SK-N-SH (cell line): Measurements from ENCODE around the gene PPP2R5B. TPM values are rescaled to one million over a fixed set of nuclear protein-coding genes. Genes with fewer than 3 reads are reported as not detected.

Experiments used
- CTCF ChIA-PET: fragments of 300-600, 350-600 bp; formaldehyde crosslinking; extraction: SDS; loops from one replicate; lab custom pipeline; 2021; lab: Yijun Ruan, JAX
- POLR2A ChIA-PET: fragments of 350-600 bp; sonication (Branson Sonifier 250); formaldehyde crosslinking; extraction: SDS; loops from one replicate; lab custom pipeline; 2020; ENCODE audit warnings: antibody characterized with exemption, inconsistent platforms; lab: Yijun Ruan, JAX
- DNase-seq: peaks from one replicate; pipeline ENCODE4 v3.0.0; 2012
- H2AFZ ChIP-seq: fragments of 200-600 bp; sonication (generic); 2 replicates; pipeline ENCODE4 v1.8.1; 2016; ENCODE audit warnings: antibody characterized with exemption, mild to moderate bottlenecking, low read depth
- H3F3A ChIP-seq: fragments of 200-600 bp; sonication (generic); replicated peaks from 2 replicates; pipeline ENCODE3; 2016; ENCODE audit warnings: antibody characterized with exemption, mild to moderate bottlenecking; ENCODE audit not compliant: insufficient read depth
- H3K27ac ChIP-seq, 2 experiments: fragments of 200-500 bp in 1 of 2; fragments of 200-600 bp in 1 of 2; sonication (Bioruptor generic) in 1 of 2; sonication (generic), shearing (Covaris generic) in 1 of 2; 2 replicates each; pipeline versions ENCODE4 v1.5.1 to v1.6.1; 2014 to 2016; ENCODE audit warnings: low read depth in 2 of 2, inconsistent platforms in 1 of 2, low read length in 1 of 2, mild to moderate bottlenecking in 1 of 2, mixed read lengths in 1 of 2
- H3K27me3 ChIP-seq: fragments of 200-600 bp; sonication (generic), shearing (Covaris generic); 2 replicates; pipeline ENCODE4 v1.6.1; 2016; ENCODE audit warnings: mixed run types; ENCODE audit not compliant: insufficient read depth
- H3K36me3 ChIP-seq, 2 experiments: fragments of 200-500 bp in 1 of 2; fragments of 200-600 bp in 1 of 2; sonication (Bioruptor generic) in 1 of 2; sonication (generic) in 1 of 2; replicated peaks in 1 of 2; 2 replicates each; pipeline versions ENCODE3 to v1.5.1; 2014 to 2016; ENCODE audit warnings: low read length in 1 of 2, mild to moderate bottlenecking in 1 of 2; ENCODE audit not compliant: insufficient read depth in 2 of 2, control insufficient read depth in 1 of 2
- H3K4me1 ChIP-seq, 2 experiments: fragments of 200-500 bp in 1 of 2; fragments of 200-600 bp in 1 of 2; sonication (Bioruptor generic) in 1 of 2; sonication (generic), shearing (Covaris generic) in 1 of 2; 2 replicates each; pipeline versions ENCODE4 v1.5.1 to v1.6.1; 2014 to 2016; ENCODE audit warnings: low read depth in 1 of 2, low read length in 1 of 2, mixed run types in 1 of 2; ENCODE audit not compliant: insufficient read depth in 2 of 2, control insufficient read depth in 1 of 2
- H3K4me2 ChIP-seq: fragments of 200-600 bp; sonication (generic), shearing (Covaris generic); 2 replicates; pipeline ENCODE4 v1.6.1; 2017; ENCODE audit warnings: mixed run types
- H3K4me3 ChIP-seq, 2 experiments: fragments of 200-500 bp in 1 of 2; fragments of 200-600 bp in 1 of 2; sonication (Bioruptor generic) in 1 of 2; sonication (generic), shearing (Covaris generic) in 1 of 2; 2 replicates each; pipeline versions ENCODE4 v1.5.1 to v1.8.1; 2014 to 2016; ENCODE audit warnings: low read depth in 2 of 2, inconsistent platforms in 1 of 2, low read length in 1 of 2, mild to moderate bottlenecking in 1 of 2, mixed read lengths in 1 of 2, moderate library complexity in 1 of 2
- H3K79me2 ChIP-seq: fragments of 200-600 bp; sonication (generic); 2 replicates; pipeline ENCODE4 v1.8.1; 2017; ENCODE audit warnings: mild to moderate bottlenecking; ENCODE audit not compliant: insufficient read depth
- H3K9ac ChIP-seq: fragments of 200-600 bp; sonication (generic); 2 replicates; pipeline ENCODE4 v1.6.1; 2017; ENCODE audit warnings: mixed run types
- H3K9me2 ChIP-seq: fragments of 200-600 bp; sonication (generic); 2 replicates; pipeline ENCODE4 v1.6.1; 2017; ENCODE audit warnings: mixed run types
- H3K9me3 ChIP-seq: fragments of 200-600 bp; sonication (generic); 2 replicates; pipeline ENCODE4 v1.6.1; 2017; ENCODE audit warnings: mixed run types, mild to moderate bottlenecking, moderate library complexity
- H4K20me1 ChIP-seq: fragments of 200-600 bp; sonication (generic); 2 replicates; pipeline ENCODE4 v1.6.1; 2017; ENCODE audit warnings: mild to moderate bottlenecking, mixed run types; ENCODE audit not compliant: insufficient read depth
- EP300 ChIP-seq, 2 experiments: IDR thresholded peaks; 2 replicates each; pipeline versions ENCODE4 v1.4.0 to v1.6.1; 2012; ENCODE audit warnings: borderline replicate concordance in 1 of 2, low read depth in 1 of 2, low read length in 1 of 2
- EZH2phosphoT487 ChIP-seq: fragments of 200-600 bp; sonication (generic); IDR thresholded peaks from 2 replicates; pipeline ENCODE4 v1.6.1; 2017; ENCODE audit warnings: low read depth, mixed run types, mild to moderate bottlenecking, antibody characterized with exemption, moderate library complexity, borderline replicate concordance
- FOSL2 ChIP-seq: IDR thresholded peaks from 2 replicates; pipeline ENCODE4 v1.4.0; 2012; ENCODE audit warnings: low read depth, mild to moderate bottlenecking, moderate library complexity, borderline replicate concordance
- MXI1 ChIP-seq: IDR thresholded peaks from 2 replicates; pipeline ENCODE4 v1.6.1; 2012; ENCODE audit warnings: mild to moderate bottlenecking, low read depth, low read length, improper control_type of control experiment
- NRF1 ChIP-seq: IDR thresholded peaks from 2 replicates; pipeline ENCODE4 v1.6.1; 2012; ENCODE audit warnings: low read depth, mild to moderate bottlenecking, low read length
- WGBS: methylation state at CpG from one replicate; pipeline ENCODE4 v1.1.6; 2017; ENCODE audit warnings: low lambda C conversion rate; 5-methylcytosine and 5-hydroxymethylcytosine counted together
- polyA plus RNA-seq, 3 experiments: library from polyadenylated mRNA; depleted of rRNA; stranded (reverse); fragments of >200 nt; gene quantifications; 2 replicates each; pipeline ENCODE4 v1.2.3, GENCODE V29; 2012
- TF ChIP-seq, protein P1 (sequence below): fragments of 150-350 bp; IDR thresholded peaks from 2 replicates; pipeline ENCODE4 v1.6.1; 2016; ENCODE audit warnings: mild to moderate bottlenecking, low read depth, low read length
- TF ChIP-seq, protein P2 (sequence below): IDR thresholded peaks from 2 replicates; pipeline ENCODE4 v1.4.0; 2012; ENCODE audit warnings: low read depth, borderline replicate concordance
- TF ChIP-seq, protein P3 (sequence below): IDR thresholded peaks from 2 replicates; pipeline ENCODE4; 2012
- TF ChIP-seq, protein P4 (sequence below): IDR thresholded peaks from 2 replicates; pipeline ENCODE4 v1.4.0; 2012; ENCODE audit warnings: low read depth

The PPP2R5B gene
- polyA plus RNA-seq, 1 of the 3 experiments (the other 2 are of a cell fraction): 15.1 TPM

DNA sequence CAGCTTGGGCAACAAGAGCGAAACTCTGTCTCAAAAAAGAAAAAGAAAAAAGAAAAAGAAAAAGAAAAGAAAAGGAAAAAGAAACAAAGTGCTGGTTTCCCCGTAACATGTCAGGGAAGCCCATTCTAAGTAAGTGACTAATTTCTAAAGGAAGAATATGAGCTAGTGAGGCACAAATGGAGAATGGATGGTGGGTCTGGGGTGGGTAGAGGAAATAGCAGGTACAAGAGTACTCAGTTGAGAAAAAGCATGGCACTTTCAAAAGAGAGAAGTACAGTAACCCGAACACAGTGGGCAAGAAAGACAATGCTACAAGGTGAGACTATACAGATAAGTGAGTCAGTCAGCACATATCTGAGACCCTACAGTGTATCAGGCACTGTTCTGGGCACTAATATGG is 42.9 kb downstream of the PPP2R5B start:
- TF ChIP-seq, protein P1, sequence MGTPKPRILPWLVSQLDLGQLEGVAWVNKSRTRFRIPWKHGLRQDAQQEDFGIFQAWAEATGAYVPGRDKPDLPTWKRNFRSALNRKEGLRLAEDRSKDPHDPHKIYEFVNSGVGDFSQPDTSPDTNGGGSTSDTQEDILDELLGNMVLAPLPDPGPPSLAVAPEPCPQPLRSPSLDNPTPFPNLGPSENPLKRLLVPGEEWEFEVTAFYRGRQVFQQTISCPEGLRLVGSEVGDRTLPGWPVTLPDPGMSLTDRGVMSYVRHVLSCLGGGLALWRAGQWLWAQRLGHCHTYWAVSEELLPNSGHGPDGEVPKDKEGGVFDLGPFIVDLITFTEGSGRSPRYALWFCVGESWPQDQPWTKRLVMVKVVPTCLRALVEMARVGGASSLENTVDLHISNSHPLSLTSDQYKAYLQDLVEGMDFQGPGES: no peak
- no peak for TF ChIP-seq EZH2phosphoT487
- no peak for TF ChIP-seq NRF1
- TF ChIP-seq, protein P2, sequence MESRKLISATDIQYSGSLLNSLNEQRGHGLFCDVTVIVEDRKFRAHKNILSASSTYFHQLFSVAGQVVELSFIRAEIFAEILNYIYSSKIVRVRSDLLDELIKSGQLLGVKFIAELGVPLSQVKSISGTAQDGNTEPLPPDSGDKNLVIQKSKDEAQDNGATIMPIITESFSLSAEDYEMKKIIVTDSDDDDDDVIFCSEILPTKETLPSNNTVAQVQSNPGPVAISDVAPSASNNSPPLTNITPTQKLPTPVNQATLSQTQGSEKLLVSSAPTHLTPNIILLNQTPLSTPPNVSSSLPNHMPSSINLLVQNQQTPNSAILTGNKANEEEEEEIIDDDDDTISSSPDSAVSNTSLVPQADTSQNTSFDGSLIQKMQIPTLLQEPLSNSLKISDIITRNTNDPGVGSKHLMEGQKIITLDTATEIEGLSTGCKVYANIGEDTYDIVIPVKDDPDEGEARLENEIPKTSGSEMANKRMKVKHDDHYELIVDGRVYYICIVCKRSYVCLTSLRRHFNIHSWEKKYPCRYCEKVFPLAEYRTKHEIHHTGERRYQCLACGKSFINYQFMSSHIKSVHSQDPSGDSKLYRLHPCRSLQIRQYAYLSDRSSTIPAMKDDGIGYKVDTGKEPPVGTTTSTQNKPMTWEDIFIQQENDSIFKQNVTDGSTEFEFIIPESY: no peak
- no peak for TF ChIP-seq EP300 (IDR thresholded peaks at IDR 0.05; ENCODE audit: borderline replicate concordance in 1 of 2, low read depth in 1 of 2, low read length in 1 of 2)
- TF ChIP-seq MXI1: no peak
- no peaks in the 10 kb centered on the region for H3K4me1 ChIP-seq
- ChIA-PET CTCF (no interaction called here), POLR2A (no interaction called here)
- no peak overlapping the region for H3K9ac ChIP-seq
- H3K4me3 ChIP-seq: no peak overlapping the region
- H3K9me2 ChIP-seq: no peaks in the 10 kb centered on the region
- no peaks in the 10 kb centered on the region for H3K9me3 ChIP-seq
- H3K27ac ChIP-seq: no peak overlapping the region
- no peaks in the 10 kb centered on the region for H3K27me3 ChIP-seq
- H3F3A ChIP-seq: peaks cover 6% of the 10 kb centered on the region
- no peak for DNase-seq
- H3K36me3 ChIP-seq: no peaks in the 10 kb centered on the region
- no peaks in the 10 kb centered on the region for H3K79me2 ChIP-seq
- H3K4me2 ChIP-seq: no peak overlapping the region
- WGBS: 93% methylated on average over 3 of the region's 3 CpGs
- no peak overlapping the region for H2AFZ ChIP-seq
- no peaks in the 10 kb centered on the region for H4K20me1 ChIP-seq

DNA sequence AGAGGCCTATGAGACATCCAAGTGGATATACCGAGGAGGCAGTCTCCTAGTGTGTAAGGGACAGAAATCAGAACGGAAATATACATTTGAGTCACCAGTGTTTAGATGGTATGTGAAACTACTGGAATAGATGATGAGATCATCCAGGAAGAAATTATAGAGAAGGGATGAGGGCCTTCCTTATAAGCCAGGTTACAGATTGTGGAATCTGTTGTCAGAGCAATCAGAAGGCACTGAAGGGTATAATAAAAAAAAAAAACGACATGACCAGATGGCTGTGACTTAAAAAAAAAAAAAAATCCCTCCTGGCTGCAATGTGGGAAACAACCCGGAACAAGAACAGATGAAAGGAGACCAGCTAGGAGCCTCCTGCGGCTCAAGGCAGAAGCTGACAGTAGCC is 44.7 kb downstream of the PPP2R5B start:
- DNase-seq: no peak
- no peak overlapping the region for H3K4me2 ChIP-seq
- WGBS: 37% methylated on average over 5 of the region's 5 CpGs
- no peaks in the 10 kb centered on the region for H3K27me3 ChIP-seq
- no peaks in the 10 kb centered on the region for H3K79me2 ChIP-seq
- H3K9me3 ChIP-seq: no peaks in the 10 kb centered on the region
- H3K9me2 ChIP-seq: no peaks in the 10 kb centered on the region
- H3K27ac ChIP-seq: peak overlapping the region in 1 of 2 experiments; percentile 17; a peak in 2 of 4 replicates
- H3K9ac ChIP-seq: no peak overlapping the region
- H2AFZ ChIP-seq: peak overlapping the region; percentile 65; the same call in 1 of the 2 replicates
- no peaks in the 10 kb centered on the region for H4K20me1 ChIP-seq
- no peaks in the 10 kb centered on the region for H3K4me1 ChIP-seq
- no peak overlapping the region for H3K4me3 ChIP-seq
- ChIA-PET POLR2A (no interaction called here), CTCF (no interaction called here)
- TF ChIP-seq FOSL2 (0 out of 2 replicates have a peak, but pooled peaks have one; percentile 7), EZH2phosphoT487 (no peak)
- TF ChIP-seq, protein P3, sequence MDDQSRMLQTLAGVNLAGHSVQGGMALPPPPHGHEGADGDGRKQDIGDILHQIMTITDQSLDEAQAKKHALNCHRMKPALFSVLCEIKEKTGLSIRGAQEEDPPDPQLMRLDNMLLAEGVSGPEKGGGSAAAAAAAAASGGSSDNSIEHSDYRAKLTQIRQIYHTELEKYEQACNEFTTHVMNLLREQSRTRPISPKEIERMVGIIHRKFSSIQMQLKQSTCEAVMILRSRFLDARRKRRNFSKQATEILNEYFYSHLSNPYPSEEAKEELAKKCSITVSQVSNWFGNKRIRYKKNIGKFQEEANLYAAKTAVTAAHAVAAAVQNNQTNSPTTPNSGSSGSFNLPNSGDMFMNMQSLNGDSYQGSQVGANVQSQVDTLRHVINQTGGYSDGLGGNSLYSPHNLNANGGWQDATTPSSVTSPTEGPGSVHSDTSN: no peak
- TF ChIP-seq, protein P4, sequence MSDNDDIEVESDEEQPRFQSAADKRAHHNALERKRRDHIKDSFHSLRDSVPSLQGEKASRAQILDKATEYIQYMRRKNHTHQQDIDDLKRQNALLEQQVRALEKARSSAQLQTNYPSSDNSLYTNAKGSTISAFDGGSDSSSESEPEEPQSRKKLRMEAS: no peak
- H3F3A ChIP-seq: peaks cover 6% of the 10 kb centered on the region
- no peaks in the 10 kb centered on the region for H3K36me3 ChIP-seq
